Stimulated activated CD4-positive, alpha-beta T cell treated with anti-CD3 and anti-CD28 coated beads, Interleukin-2, amount 100 ng/mL, for 48 hours (primary cell): ENCODE measurements around the gene UTP15.

ENCODE experiments used
- DNase-seq, 2 donors: peaks; one replicate each; pipeline ENCODE4 v3.0.0-alpha.2; 2020

Gene UTP15

DNA sequence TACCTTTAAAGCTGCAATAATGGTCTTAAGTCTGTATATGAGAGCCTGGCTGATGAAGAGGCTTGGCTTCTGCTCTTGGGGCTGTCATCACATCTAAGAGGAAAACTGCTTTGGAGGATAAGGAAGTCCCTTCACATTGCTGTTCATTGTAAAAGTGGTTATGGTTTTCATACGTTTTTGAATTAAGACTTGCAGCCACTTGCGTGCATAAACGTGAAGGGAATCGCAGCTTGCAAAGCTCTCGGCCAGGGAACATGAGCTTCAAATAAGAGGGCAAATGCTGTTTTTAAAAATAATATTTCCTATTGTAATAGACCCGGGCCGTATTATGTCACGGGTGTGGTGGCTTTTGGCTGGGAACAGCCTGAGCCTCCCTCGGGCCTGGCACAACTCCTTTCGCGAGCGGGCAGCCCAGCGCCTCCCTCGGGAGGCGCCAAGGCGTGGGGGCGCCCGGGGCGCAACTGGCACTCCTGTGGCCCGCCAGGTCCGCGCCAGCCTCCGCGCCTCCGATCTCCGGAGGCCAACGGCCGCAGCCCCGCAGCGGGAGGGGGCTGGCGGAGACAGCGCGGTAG lies 59.9 kb downstream of the UTP15 start:
- DNase-seq: no peak

DNA sequence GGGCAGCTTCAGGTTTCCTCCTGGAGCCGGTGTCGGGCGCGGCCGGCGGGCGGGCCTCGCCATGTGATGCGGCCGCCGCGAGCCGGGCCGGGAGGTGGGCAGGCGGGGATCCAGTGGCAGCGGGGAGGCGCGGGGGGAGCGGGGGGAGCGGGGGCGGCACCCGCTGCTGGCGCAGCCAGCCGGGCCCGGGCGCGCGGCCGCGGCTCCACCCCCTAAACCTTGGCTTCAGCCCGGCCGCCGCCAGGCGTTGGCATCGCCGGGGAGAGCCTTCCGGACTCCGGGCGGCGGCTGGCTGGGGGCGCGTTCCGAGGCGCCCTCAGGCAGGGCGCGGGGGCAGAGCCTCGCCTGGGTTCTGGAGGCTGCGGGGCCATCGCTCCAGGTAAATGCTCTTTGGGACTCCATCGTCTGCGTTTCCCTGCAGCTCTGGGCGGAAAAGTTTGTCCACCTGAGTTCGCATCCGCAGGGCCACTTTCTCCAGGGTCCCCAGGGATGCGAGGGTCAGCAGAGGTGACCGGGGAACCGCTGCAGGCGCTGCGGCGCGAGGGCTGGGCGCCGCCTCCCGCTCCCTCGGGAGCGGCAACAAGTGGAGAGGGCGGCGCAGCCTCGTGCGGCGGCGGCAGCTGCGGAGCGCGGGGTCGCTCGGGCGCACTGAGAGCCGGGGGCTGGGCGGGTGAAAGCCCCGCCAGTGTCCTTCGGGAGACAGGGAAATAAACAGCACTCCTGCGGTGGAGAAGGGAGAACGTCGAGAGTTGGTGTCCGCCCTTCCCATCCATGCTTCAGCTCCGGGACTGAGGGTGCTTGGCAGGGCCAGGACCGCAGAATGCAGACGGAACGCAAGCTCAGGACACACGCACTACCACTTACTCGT lies 60.6 kb downstream of the UTP15 start, which contains the start of gene ARHGEF28:
Gene ARHGEF28, plus strand, starts transcription at position 253 of the 868 bp plus-strand sequence. CDS start 58,656 bp downstream, outside the sequence.
- DNase-seq: peak; percentile 7 to 9

DNA sequence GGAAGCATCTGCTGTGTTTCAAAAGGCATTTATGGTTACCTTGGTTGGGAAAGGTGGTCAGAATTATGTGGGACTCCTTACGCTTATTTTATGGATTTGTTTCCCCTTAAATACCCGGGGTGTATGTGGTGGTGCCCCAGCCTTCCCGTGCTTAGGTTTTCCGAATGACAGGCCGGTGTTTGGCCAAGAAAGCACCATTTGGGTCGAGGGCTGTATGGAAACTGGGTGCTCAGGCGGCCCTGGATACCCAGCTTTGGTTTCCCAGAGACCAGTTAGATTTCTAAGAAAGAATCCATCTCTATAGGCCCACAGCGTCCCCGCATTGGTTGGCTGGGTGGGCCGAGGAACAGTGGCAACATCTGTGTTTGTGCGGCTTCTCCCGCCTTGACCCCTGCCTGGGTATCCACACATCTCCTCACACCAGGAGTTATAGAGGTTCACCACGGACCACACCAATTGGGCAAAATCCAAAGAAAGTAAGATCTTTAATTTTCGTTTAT lies 61.3 kb downstream of the UTP15 start:
- DNase-seq: no peak

DNA sequence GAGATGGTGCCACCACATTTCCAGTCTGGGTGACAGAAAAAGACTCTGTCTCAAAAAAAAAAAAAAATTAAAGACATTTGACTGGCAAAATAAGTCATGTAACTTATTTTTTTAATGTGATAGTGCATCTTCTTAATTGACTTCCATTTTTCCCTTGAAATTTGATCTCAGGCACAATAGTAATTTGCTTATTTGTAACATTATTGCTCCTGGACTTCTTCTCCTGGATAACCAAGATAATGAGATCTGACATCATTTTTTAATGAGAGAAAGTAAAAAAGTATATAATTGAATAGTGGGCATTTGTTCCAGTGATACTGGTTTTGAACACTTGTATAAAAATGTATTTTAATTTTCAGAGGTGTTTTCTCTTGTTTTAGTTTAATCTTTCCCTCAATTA lies 63.9 kb downstream of the UTP15 start:
- no peak for DNase-seq

DNA sequence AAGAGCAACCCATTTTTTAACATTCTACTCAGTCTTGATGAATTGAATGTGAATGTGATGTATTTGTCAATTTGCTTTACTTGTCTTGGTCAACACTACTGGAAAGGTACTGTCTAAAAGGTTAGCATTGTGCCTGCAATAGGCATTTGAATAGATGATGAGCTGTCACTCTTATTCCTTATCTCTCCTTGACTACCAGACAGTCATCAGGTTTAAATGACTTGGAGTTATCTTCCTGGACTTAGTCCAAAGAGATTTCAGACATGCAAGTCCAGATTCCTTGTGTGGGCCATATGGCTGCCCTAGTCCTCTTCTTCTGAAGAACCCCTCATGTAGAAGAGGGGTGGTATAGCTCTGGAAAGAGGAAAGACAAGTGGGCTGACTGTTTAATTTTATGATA lies 65.2 kb downstream of the UTP15 start:
- no peak for DNase-seq

DNA sequence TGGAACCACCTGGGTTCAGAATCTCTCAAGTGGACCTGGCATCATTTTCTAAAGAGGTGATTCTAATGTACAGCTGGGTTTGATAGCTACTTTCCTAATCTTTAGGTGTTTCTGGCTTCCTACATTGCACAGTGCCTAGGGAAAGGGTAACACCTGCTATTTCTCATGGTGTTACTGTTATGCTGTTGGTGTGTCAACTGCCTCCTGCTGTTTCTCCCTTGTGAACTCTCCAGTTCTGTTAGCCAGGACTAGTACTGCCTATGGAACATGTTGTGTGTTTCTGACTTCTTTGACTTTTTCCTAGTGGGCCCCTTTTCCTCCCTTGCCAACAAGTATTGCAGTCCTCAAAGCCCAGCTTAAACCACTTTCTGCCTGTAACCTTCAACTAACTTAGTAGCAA lies 66.0 kb downstream of the UTP15 start:
- DNase-seq: no peak
